Naive B cell (primary cell): ENCODE data around the gene NAMPT. TPM values are rescaled to one million over a fixed set of nuclear protein-coding genes. Genes with fewer than 3 reads are reported as not detected.
A peak's percentile ranks its signal among the peaks of the same experiment; 100 is the strongest.

Experiments
- ATAC-seq, 2 donors: fragments of 150-1000 bp; cut with Tn5 transposase; 2 replicates each; pipeline ENCODE4 v1.10.0; 2021; ENCODE audit warnings: low read depth in 2 of 2, mild to moderate bottlenecking in 2 of 2, moderate library complexity in 2 of 2
- DNase-seq: peaks from one replicate; pipeline ENCODE4 v3.0.0; 2022
- H3K27ac Mint-ChIP-seq, 6 donors: one replicate each; pipeline ENCODE4 v1.8.0; 2020 to 2022; ENCODE audit warnings: mild to moderate bottlenecking in 6 of 6, mixed read lengths in 6 of 6, moderate library complexity in 5 of 6, inconsistent platforms in 2 of 6
- H3K27me3 Mint-ChIP-seq, 3 donors: one replicate each; pipeline ENCODE4 v1.8.0; 2021 to 2022; ENCODE audit warnings: mixed read lengths in 3 of 3, mild to moderate bottlenecking in 1 of 3
- H3K36me3 Mint-ChIP-seq, 2 donors: one replicate each; pipeline ENCODE4 v1.8.0; 2020 to 2022; ENCODE audit warnings: mixed read lengths in 2 of 2, inconsistent platforms in 1 of 2, mild to moderate bottlenecking in 1 of 2
- H3K4me1 Mint-ChIP-seq, 3 donors: one replicate each; pipeline ENCODE4 v1.8.0; 2020 to 2022; ENCODE audit warnings: mixed read lengths in 3 of 3, inconsistent platforms in 1 of 3, mild to moderate bottlenecking in 1 of 3, moderate library complexity in 1 of 3
- H3K4me3 Mint-ChIP-seq, 8 donors: one replicate each; pipeline ENCODE4 v1.8.0; 2020 to 2022; ENCODE audit warnings: mild to moderate bottlenecking in 8 of 8, mixed read lengths in 8 of 8, moderate library complexity in 8 of 8, inconsistent platforms in 2 of 8
- H3K9me3 Mint-ChIP-seq, 7 donors: one replicate each; pipeline ENCODE4 v1.8.0; 2020 to 2022; ENCODE audit warnings: mixed read lengths in 7 of 7, mild to moderate bottlenecking in 5 of 7, inconsistent platforms in 2 of 7, moderate library complexity in 1 of 7
- polyA plus RNA-seq, 6 donors: library from polyadenylated mRNA; unstranded; fragments of 300-500 nt; fragmentation: Illumina TruSeq; gene quantifications; one replicate each; pipeline ENCODE4 v1.2.3, GENCODE V29; 2021; ENCODE audit warnings: low read depth in 6 of 6

The NAMPT gene
- polyA plus RNA-seq, 6 donors from 2014 or later = 25.8 to 36.2 (median 29.4) TPM

- DNase-seq (no peak), ATAC-seq (no peak)
- H3K9me3 Mint-ChIP-seq = peaks cover 0 to 4% (median 0%) of the 10 kb centered on the region in 7 donors
- H3K27ac Mint-ChIP-seq = no peak overlapping the region
- H3K36me3 Mint-ChIP-seq = no peaks in the 10 kb centered on the region
- peak overlapping the region in 1 of 8 donors; percentile 19 for H3K4me3 Mint-ChIP-seq
- peaks cover 3 to 10% (median 8%) of the 10 kb centered on the region in 3 donors for H3K4me1 Mint-ChIP-seq
- peaks cover 18 to 29% (median 22%) of the 10 kb centered on the region in 3 donors for H3K27me3 Mint-ChIP-seq
These were observed 5.5 kb upstream of the NAMPT start for GRCh38 chr7:106290319-106290718.

- peak overlapping the region in 1 of 8 donors; percentile 19 for H3K4me3 Mint-ChIP-seq
- no peak for DNase-seq
These were observed 5.1 kb upstream of the NAMPT start for GRCh38 chr7:106289848-106290247.

GRCh38 chr7:106288263-106288662 is 3.5 kb upstream of the NAMPT start:
- peak overlapping the region in 1 of 8 donors; percentile 50 for H3K4me3 Mint-ChIP-seq
- no peaks in the 10 kb centered on the region for H3K9me3 Mint-ChIP-seq
- peaks cover 10 to 19% (median 15%) of the 10 kb centered on the region in 3 donors for H3K4me1 Mint-ChIP-seq
- H3K27me3 Mint-ChIP-seq = peaks cover 12 to 21% (median 15%) of the 10 kb centered on the region in 3 donors
- DNase-seq (no peak), ATAC-seq (no peak)
- H3K27ac Mint-ChIP-seq = no peak overlapping the region
- no peaks in the 10 kb centered on the region for H3K36me3 Mint-ChIP-seq

More at GRCh38 chr7:106289848-106290247, 5.1 kb upstream of the NAMPT start:
- H3K27me3 Mint-ChIP-seq = peaks cover 16 to 26% (median 20%) of the 10 kb centered on the region in 3 donors
- H3K9me3 Mint-ChIP-seq = peaks cover 0 to 3% (median 0%) of the 10 kb centered on the region in 7 donors
- H3K36me3 Mint-ChIP-seq = no peaks in the 10 kb centered on the region
- peaks cover 3 to 11% (median 8%) of the 10 kb centered on the region in 3 donors for H3K4me1 Mint-ChIP-seq
- ATAC-seq = no peak
- no peak overlapping the region for H3K27ac Mint-ChIP-seq

- peaks cover 10 to 19% (median 19%) of the 10 kb centered on the region in 3 donors for H3K4me1 Mint-ChIP-seq
- ATAC-seq (no peak), DNase-seq (no peak)
- H3K4me3 Mint-ChIP-seq = peak overlapping the region in 1 of 8 donors; percentile 50
- peak overlapping the region in 2 of 6 donors; percentile 25 to 33 for H3K27ac Mint-ChIP-seq
- H3K36me3 Mint-ChIP-seq = no peaks in the 10 kb centered on the region
- H3K27me3 Mint-ChIP-seq = peaks cover 12 to 21% (median 15%) of the 10 kb centered on the region in 3 donors
- no peaks in the 10 kb centered on the region for H3K9me3 Mint-ChIP-seq
These were observed 3.0 kb upstream of the NAMPT start for GRCh38 chr7:106287786-106288185.

- no peak for ATAC-seq
- Mint-ChIP-seq H3K27ac (peak overlapping the region; percentile 94 to 99 (median 98)), H3K4me3 (peak overlapping the region; percentile 91 to 100 (median 96)), H3K4me1 (peaks cover 15 to 31% (median 19%) of the 10 kb centered on the region in 3 donors), H3K36me3 (no peaks in the 10 kb centered on the region), H3K9me3 (no peaks in the 10 kb centered on the region), H3K27me3 (peaks cover 4 to 6% (median 6%) of the 10 kb centered on the region in 3 donors)
- DNase-seq = no peak
These were observed 1.2 kb upstream of the NAMPT start for GRCh38 chr7:106285855-106286492.

GRCh38 chr7:106285051-106285854 is 470 bp upstream of the NAMPT start:
- DNase-seq (peak; percentile 96), ATAC-seq (peak; percentile 79 to 81)
- Mint-ChIP-seq H3K27ac (peak overlapping the region; percentile 94 to 100 (median 99)), H3K9me3 (no peaks in the 10 kb centered on the region), H3K27me3 (peaks cover under 1 to 4% (median under 1%) of the 10 kb centered on the region in 3 donors), H3K36me3 (no peaks in the 10 kb centered on the region), H3K4me1 (peaks cover 15 to 31% (median 19%) of the 10 kb centered on the region in 3 donors), H3K4me3 (peak overlapping the region; percentile 91 to 100 (median 96))

GRCh38 chr7:106283831-106284713 is 711 bp downstream of the NAMPT start:
- H3K27me3 Mint-ChIP-seq = no peaks in the 10 kb centered on the region
- H3K36me3 Mint-ChIP-seq = no peaks in the 10 kb centered on the region
- peak overlapping the region; percentile 93 to 100 (median 94) for H3K27ac Mint-ChIP-seq
- ATAC-seq (peak; percentile 19 to 25), DNase-seq (peak; percentile 54)
- H3K9me3 Mint-ChIP-seq = no peaks in the 10 kb centered on the region
- peak overlapping the region; percentile 91 to 100 (median 96) for H3K4me3 Mint-ChIP-seq
- H3K4me1 Mint-ChIP-seq = peaks cover 22 to 37% (median 27%) of the 10 kb centered on the region in 3 donors

GRCh38 chr7:106283501-106283830 is 1.3 kb downstream of the NAMPT start:
- H3K4me3 Mint-ChIP-seq = peak overlapping the region; percentile 86 to 97 (median 92)
- H3K27me3 Mint-ChIP-seq = no peaks in the 10 kb centered on the region
- peak overlapping the region; percentile 82 to 95 (median 93) for H3K27ac Mint-ChIP-seq

GRCh38 chr7:106282852-106283251 is 1.9 kb downstream of the NAMPT start:
- no peak overlapping the region for H3K27ac Mint-ChIP-seq
- no peaks in the 10 kb centered on the region for H3K36me3 Mint-ChIP-seq
- ATAC-seq = no peak
- DNase-seq = no peak
- H3K27me3 Mint-ChIP-seq = no peaks in the 10 kb centered on the region
- H3K9me3 Mint-ChIP-seq = no peaks in the 10 kb centered on the region
- H3K4me3 Mint-ChIP-seq = peak overlapping the region in 2 of 8 donors; percentile 1 to 89
- H3K4me1 Mint-ChIP-seq = peaks cover 22 to 37% (median 27%) of the 10 kb centered on the region in 3 donors

More at GRCh38 chr7:106283501-106283830, 1.3 kb downstream of the NAMPT start:
- H3K9me3 Mint-ChIP-seq = no peaks in the 10 kb centered on the region
- ATAC-seq (no peak), DNase-seq (no peak)
- peaks cover 22 to 37% (median 27%) of the 10 kb centered on the region in 3 donors for H3K4me1 Mint-ChIP-seq
- no peaks in the 10 kb centered on the region for H3K36me3 Mint-ChIP-seq

GRCh38 chr7:106282390-106282789 is 2.4 kb downstream of the NAMPT start:
- H3K4me1 Mint-ChIP-seq = peaks cover 22 to 37% (median 27%) of the 10 kb centered on the region in 3 donors
- ATAC-seq (no peak), DNase-seq (no peak)
- peak overlapping the region in 1 of 6 donors; percentile 52 for H3K27ac Mint-ChIP-seq
- H3K36me3 Mint-ChIP-seq = peaks cover 0 to under 1% of the 10 kb centered on the region in 2 donors
- no peaks in the 10 kb centered on the region for H3K9me3 Mint-ChIP-seq
- peak overlapping the region in 2 of 8 donors; percentile 4 to 89 for H3K4me3 Mint-ChIP-seq
- H3K27me3 Mint-ChIP-seq = no peaks in the 10 kb centered on the region

- Mint-ChIP-seq H3K4me1 (peaks cover 22 to 37% (median 27%) of the 10 kb centered on the region in 3 donors), H3K27ac (peak overlapping the region in 2 of 6 donors; percentile 39 to 52), H3K9me3 (no peaks in the 10 kb centered on the region), H3K4me3 (peak overlapping the region in 2 of 8 donors; percentile 57 to 89), H3K27me3 (no peaks in the 10 kb centered on the region), H3K36me3 (peaks cover 0 to 5% of the 10 kb centered on the region in 2 donors)
- ATAC-seq = no peak
- DNase-seq = no peak
These were observed 3.0 kb downstream of the NAMPT start for GRCh38 chr7:106281585-106282318.

- H3K9me3 Mint-ChIP-seq = no peaks in the 10 kb centered on the region
- H3K27ac Mint-ChIP-seq = peak overlapping the region in 1 of 6 donors; percentile 63
- H3K36me3 Mint-ChIP-seq = peaks cover 0 to 5% of the 10 kb centered on the region in 2 donors
- DNase-seq (no peak), ATAC-seq (no peak)
- H3K4me1 Mint-ChIP-seq = peaks cover 22 to 37% (median 25%) of the 10 kb centered on the region in 3 donors
- no peak overlapping the region for H3K4me3 Mint-ChIP-seq
- H3K27me3 Mint-ChIP-seq = no peaks in the 10 kb centered on the region
These were observed 3.7 kb downstream of the NAMPT start for GRCh38 chr7:106281127-106281526.
